D721Med (cell line): ENCODE data around the gene EHMT1.
"Not testable (repeated sequence)": the region's sequence is repeated elsewhere in the genome, so short reads cannot be mapped to it uniquely, and the experiment has no call there.

Experiments used
- DNase-seq: peaks from one replicate; pipeline ENCODE4 v3.0.0; 2011; ENCODE audit warnings: low spot score; ENCODE audit not compliant: insufficient read length
- FAIRE-seq: peaks from 2 replicates; lab custom pipeline; 2011; peaks lifted over from hg19 to GRCh38; lab: Jason Lieb, UNC
- CTCF ChIP-seq: IDR thresholded peaks from 2 replicates; pipeline ENCODE4 v1.5.1; 2012; ENCODE audit warnings: mild to moderate bottlenecking, control low read depth; ENCODE audit not compliant: insufficient read depth; ENCODE audit errors: missing control alignments

EHMT1 gene

GRCh38 chr9:137721899-137722298, 103.1 kb downstream of the EHMT1 start:
- no peak for DNase-seq
- no peak for TF ChIP-seq CTCF
- no peak for FAIRE-seq

- no peak for DNase-seq
- FAIRE-seq: no peak
- TF ChIP-seq CTCF: no peak
These were observed 103.7 kb downstream of the EHMT1 start for GRCh38 chr9:137722481-137722880.

GRCh38 chr9:137723356-137723755, 104.6 kb downstream of the EHMT1 start:
- not testable (repeated sequence) for FAIRE-seq, DNase-seq

- DNase-seq: no peak
- no peak for FAIRE-seq
- TF ChIP-seq CTCF: no peak
These were observed 105.1 kb downstream of the EHMT1 start for GRCh38 chr9:137723783-137724445.

GRCh38 chr9:137724818-137725240, 106.0 kb downstream of the EHMT1 start:
- no peak for TF ChIP-seq CTCF
- FAIRE-seq (no peak), DNase-seq (no peak)

- no peak for TF ChIP-seq CTCF
- DNase-seq: no peak
- FAIRE-seq: no peak
These were observed 106.8 kb downstream of the EHMT1 start for GRCh38 chr9:137725598-137725997.

- not testable (repeated sequence) for DNase-seq, FAIRE-seq
These were observed 107.5 kb downstream of the EHMT1 start for GRCh38 chr9:137726336-137726735.

- DNase-seq (no peak), FAIRE-seq (no peak)
- no peak for TF ChIP-seq CTCF
These were observed 108.0 kb downstream of the EHMT1 start for GRCh38 chr9:137726764-137727163.
